Nephron (organoid): ENCODE data around the gene CST3.

Source experiments
- H3K27ac Mint-ChIP-seq, 3 experiments: 2 replicates each; pipeline ENCODE4 v1.8.0; 2020; ENCODE audit warnings: mixed read lengths in 3 of 3, mild to moderate bottlenecking in 2 of 3, moderate library complexity in 1 of 3
- H3K27me3 Mint-ChIP-seq: 2 replicates; pipeline ENCODE4 v1.8.0; 2021; ENCODE audit warnings: low read depth, mild to moderate bottlenecking, moderate library complexity, mixed read lengths
- H3K36me3 Mint-ChIP-seq: 2 replicates; pipeline ENCODE4 v1.8.0; 2020; ENCODE audit warnings: low read depth, mixed read lengths
- H3K4me1 Mint-ChIP-seq: 2 replicates; pipeline ENCODE4 v1.8.0; 2020; ENCODE audit warnings: mixed read lengths
- H3K4me3 Mint-ChIP-seq, 3 experiments: 2 replicates each; pipeline ENCODE4 v1.8.0; 2020; ENCODE audit warnings: mild to moderate bottlenecking in 3 of 3, mixed read lengths in 3 of 3, moderate library complexity in 2 of 3
- H3K9me3 Mint-ChIP-seq: 2 replicates; pipeline ENCODE4 v1.8.0; 2020; ENCODE audit warnings: mixed read lengths
- TF ChIP-seq, protein P1 (sequence below), 3 experiments: fragments of 200-600 bp; sonication (generic); IDR thresholded peaks; one replicate each; pipeline ENCODE4 v1.5.0; 2021; ENCODE audit warnings: antibody characterized with exemption in 3 of 3; ENCODE audit not compliant: unreplicated experiment in 3 of 3

CST3 gene

DNA sequence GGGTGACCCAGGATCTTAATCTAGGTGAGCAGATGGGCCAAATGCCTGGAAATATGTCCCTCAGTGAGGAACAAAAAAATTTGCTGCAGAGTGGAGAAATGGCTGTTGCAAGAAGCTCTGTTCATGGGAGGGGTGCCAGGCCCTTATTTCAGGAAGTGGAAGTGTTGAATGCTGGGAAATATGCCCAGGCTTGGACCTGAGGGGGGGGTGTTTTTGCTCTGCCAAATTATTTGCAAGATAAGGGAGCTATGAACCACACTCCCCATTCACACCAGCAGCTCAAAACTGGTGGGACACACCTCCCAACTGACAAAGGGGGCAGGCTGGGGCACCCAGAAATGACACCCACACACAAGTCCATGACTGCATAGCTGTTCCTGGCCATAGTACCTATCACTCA lies 42.4 kb upstream of the CST3 start:
- Mint-ChIP-seq H3K27ac (no peak overlapping the region), H3K4me3 (no peak overlapping the region), H3K9me3 (no peaks in the 10 kb centered on the region), H3K4me1 (no peaks in the 10 kb centered on the region), H3K27me3 (peaks cover 14% of the 10 kb centered on the region), H3K36me3 (no peaks in the 10 kb centered on the region)
- TF ChIP-seq, protein P1, sequence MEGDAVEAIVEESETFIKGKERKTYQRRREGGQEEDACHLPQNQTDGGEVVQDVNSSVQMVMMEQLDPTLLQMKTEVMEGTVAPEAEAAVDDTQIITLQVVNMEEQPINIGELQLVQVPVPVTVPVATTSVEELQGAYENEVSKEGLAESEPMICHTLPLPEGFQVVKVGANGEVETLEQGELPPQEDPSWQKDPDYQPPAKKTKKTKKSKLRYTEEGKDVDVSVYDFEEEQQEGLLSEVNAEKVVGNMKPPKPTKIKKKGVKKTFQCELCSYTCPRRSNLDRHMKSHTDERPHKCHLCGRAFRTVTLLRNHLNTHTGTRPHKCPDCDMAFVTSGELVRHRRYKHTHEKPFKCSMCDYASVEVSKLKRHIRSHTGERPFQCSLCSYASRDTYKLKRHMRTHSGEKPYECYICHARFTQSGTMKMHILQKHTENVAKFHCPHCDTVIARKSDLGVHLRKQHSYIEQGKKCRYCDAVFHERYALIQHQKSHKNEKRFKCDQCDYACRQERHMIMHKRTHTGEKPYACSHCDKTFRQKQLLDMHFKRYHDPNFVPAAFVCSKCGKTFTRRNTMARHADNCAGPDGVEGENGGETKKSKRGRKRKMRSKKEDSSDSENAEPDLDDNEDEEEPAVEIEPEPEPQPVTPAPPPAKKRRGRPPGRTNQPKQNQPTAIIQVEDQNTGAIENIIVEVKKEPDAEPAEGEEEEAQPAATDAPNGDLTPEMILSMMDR (IDR thresholded peaks at IDR 0.05; ENCODE audit: unreplicated experiment in 3 of 3): no peak

DNA sequence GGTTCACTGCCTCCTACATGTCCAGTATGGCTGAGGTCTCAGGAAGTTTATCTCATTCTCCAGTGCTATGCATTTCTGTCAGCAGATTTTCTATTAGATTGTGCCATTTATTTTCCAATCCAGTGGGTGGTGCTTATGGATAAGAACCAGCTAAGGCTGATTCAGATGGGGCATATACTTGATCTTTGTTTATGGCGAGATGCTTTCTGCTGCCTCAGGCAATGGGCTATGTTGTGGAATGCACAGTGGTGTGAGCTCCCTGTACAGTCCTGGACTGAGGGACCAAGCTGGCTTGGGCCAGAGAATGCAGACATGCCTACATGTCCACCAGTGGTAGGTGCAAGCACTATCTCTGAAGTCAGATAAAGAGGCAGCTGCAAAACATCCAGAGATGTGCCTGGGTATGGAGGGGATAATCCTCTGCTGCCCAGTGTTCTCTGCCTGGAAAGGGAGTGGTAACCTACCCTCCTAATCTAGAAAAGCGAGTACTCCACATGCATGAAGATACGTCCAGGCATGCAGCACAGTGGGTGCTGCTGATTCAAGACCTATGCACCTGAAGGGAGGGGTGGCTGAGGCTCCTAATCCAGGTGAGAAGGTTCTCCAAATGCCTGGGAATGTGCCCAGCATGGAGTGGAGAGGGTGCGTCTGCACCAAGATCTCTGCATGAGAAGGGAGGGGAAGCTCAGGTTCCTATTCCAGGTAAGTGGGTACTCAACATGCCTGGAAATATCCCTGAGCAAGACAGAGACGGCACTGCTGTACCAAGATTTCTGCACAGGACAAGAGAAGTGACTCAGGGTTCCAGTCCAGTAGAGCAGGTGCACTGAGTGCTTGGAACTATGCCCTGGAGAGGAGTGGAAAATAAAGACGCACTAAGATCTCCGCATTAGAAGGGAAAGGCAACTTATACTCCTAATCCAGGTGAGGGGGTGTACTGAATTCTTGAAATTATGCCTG lies 41.7 kb upstream of the CST3 start:
- Mint-ChIP-seq H3K27ac (no peak overlapping the region), H3K27me3 (peaks cover 14% of the 10 kb centered on the region), H3K36me3 (no peaks in the 10 kb centered on the region), H3K9me3 (no peaks in the 10 kb centered on the region), H3K4me1 (no peaks in the 10 kb centered on the region), H3K4me3 (no peak overlapping the region)
- TF ChIP-seq, protein P1 (IDR thresholded peaks at IDR 0.05; ENCODE audit: unreplicated experiment in 3 of 3): no peak

DNA sequence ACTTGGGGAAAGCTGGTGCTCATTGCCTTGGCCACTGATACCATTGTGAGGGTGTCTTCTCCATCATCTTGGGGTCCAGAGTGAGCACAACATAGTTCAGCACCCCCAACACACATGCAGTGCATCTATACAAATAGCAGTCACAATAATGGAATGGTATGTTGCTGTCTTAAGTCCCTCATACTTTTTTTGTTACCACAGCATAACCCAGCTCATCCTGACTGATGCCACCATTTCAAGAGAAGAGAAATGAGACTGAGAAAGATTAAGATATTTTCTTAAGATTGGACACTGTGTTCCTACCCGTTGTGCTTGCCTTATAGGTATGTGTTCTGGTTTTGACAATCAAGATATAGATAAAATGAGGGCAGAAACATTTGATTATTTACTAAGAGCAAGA lies 35.5 kb upstream of the CST3 start:
- no peak overlapping the region for H3K27ac Mint-ChIP-seq
- H3K36me3 Mint-ChIP-seq: no peaks in the 10 kb centered on the region
- H3K4me3 Mint-ChIP-seq: no peak overlapping the region
- H3K4me1 Mint-ChIP-seq: no peaks in the 10 kb centered on the region
- TF ChIP-seq, protein P1 (IDR thresholded peaks at IDR 0.05; ENCODE audit: unreplicated experiment in 3 of 3): no peak
- peaks cover 10% of the 10 kb centered on the region for H3K27me3 Mint-ChIP-seq
- H3K9me3 Mint-ChIP-seq: no peaks in the 10 kb centered on the region

DNA sequence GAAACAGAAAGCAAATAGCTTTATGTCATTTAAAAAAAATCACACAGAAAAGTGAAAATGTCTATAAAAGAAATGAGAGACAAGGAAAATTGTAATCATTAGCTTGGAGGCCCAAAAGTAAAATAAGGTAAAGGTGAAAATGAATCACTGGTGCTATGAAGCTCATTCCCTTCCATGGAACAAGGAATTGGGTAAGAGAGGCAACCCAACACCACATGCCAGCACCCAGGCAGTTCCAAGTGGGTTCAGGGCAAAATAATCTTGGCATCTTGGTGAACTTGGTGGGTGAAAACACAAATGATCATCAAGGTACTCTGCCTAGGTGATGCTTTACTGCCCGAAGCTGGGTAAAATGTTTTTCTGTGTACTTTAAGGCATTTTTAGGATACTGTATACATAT lies 34.4 kb upstream of the CST3 start:
- Mint-ChIP-seq H3K27me3 (peaks cover 6% of the 10 kb centered on the region), H3K9me3 (no peaks in the 10 kb centered on the region), H3K4me1 (no peaks in the 10 kb centered on the region), H3K27ac (no peak overlapping the region), H3K36me3 (no peaks in the 10 kb centered on the region), H3K4me3 (no peak overlapping the region)
- TF ChIP-seq, protein P1 (IDR thresholded peaks at IDR 0.05; ENCODE audit: unreplicated experiment in 3 of 3): no peak

DNA sequence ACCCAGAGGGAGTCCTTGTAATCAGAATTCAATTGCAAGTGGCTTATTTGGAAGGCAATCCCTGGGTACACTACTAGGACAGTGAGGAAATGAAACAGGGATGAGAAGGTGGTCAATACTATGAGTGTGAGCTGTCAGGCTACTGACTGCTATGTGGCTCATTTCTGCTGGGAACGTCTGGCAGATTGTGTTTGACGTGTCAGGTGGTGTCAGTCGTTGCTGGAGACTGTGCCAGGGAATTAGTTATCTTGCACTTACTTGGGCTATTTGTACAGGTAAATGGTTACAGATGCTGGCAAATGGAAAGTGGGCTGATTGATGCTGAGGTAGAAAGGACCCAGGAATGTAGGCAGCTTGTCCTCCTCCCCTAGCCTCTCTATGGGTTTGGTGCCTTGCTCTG lies 33.7 kb upstream of the CST3 start:
- Mint-ChIP-seq H3K9me3 (no peaks in the 10 kb centered on the region), H3K36me3 (no peaks in the 10 kb centered on the region), H3K4me1 (no peaks in the 10 kb centered on the region), H3K27ac (no peak overlapping the region), H3K27me3 (no peaks in the 10 kb centered on the region), H3K4me3 (no peak overlapping the region)
- TF ChIP-seq, protein P1 (IDR thresholded peaks at IDR 0.05; ENCODE audit: unreplicated experiment in 3 of 3): no peak

DNA sequence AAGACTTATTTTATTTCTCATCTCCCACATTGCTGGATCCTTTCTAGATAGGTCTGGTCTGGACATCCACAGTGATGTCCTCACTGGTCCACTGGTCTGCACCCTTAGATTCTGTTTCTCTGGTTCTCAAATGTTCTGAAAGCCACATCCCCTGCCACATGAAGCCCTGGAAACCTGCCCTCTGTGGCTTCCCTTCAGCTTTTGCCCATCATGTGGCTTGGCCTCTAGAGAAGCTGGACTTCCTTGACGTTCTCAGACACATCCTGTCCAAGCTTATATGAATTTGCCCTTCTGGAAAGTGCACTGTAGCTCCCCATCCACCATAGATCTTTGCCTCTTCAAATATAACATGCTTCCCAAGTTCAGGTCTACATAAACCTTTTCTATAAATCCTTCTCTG lies 32.6 kb upstream of the CST3 start:
- H3K4me3 Mint-ChIP-seq: no peak overlapping the region
- H3K27ac Mint-ChIP-seq: no peak overlapping the region
- no peaks in the 10 kb centered on the region for H3K4me1 Mint-ChIP-seq
- no peaks in the 10 kb centered on the region for H3K36me3 Mint-ChIP-seq
- TF ChIP-seq, protein P1 (IDR thresholded peaks at IDR 0.05; ENCODE audit: unreplicated experiment in 3 of 3): no peak
- no peaks in the 10 kb centered on the region for H3K27me3 Mint-ChIP-seq
- H3K9me3 Mint-ChIP-seq: no peaks in the 10 kb centered on the region
